ENCODE data around the gene HGF. TPM values are rescaled to one million over a fixed set of nuclear protein-coding genes. Genes with fewer than 3 reads are reported as not detected.
A peak's percentile ranks its signal among the peaks of the same experiment; 100 is the strongest.

The HGF gene
- total and polyA plus RNA-seq, 10 of the 15 experiments (the other 5 are each of a cell fraction or from before 2014, with no cell fraction given): 0.10 to 1.7 (median 0.99) TPM

GRCh38 chr7:81777697-81778096 lies 7.8 kb upstream of the HGF start (continued):
- no peak for TF ChIP-seq ZBTB4 (CRISPR knock-in tag; IDR thresholded peaks at IDR 0.05)
- no peak for TF ChIP-seq BHLHE40 (IDR thresholded peaks at IDR 0.05; ENCODE audit: borderline replicate concordance in 1 of 2, low read depth in 2 of 2, low read length in 1 of 2)
- no peak for TF ChIP-seq POLR2AphosphoS5 (IDR thresholded peaks at IDR 0.05; ENCODE audit: low read length)
- TF ChIP-seq ASH2L (IDR thresholded peaks at IDR 0.05; ENCODE audit: borderline replicate concordance, low read depth): no peak

GRCh38 chr7:81776948-81777630 lies 7.2 kb upstream of the HGF start:
- Histone ChIP-seq H3K4me3 (no peak overlapping the region), H3K9ac (ENCODE audit: control insufficient read depth, insufficient read depth, low read length) (no peak overlapping the region), H3K9me3 (replicated peaks; ENCODE audit: control insufficient read depth, insufficient read depth, low read length) (no peaks in the 10 kb centered on the region), H3K4me2 (ENCODE audit: control insufficient read depth, insufficient read depth) (no peak overlapping the region), H3K79me2 (ENCODE audit: control insufficient read depth, insufficient read depth, low read length) (no peaks in the 10 kb centered on the region), H3K36me3 (ENCODE audit: control insufficient read depth in 2 of 2, insufficient read depth in 2 of 2, low read length in 1 of 2) (no peaks in the 10 kb centered on the region), H3K27ac (ENCODE audit: control insufficient read depth, insufficient read depth) (no peak overlapping the region), H2AFZ (ENCODE audit: control insufficient read depth, low read depth, low read length) (no peak overlapping the region), H4K20me1 (ENCODE audit: control insufficient read depth, insufficient read depth) (no peaks in the 10 kb centered on the region), H3K27me3 (replicated peaks in 1 of 2; ENCODE audit: control insufficient read depth in 2 of 2, insufficient read depth in 2 of 2, low read length in 1 of 2) (no peaks in the 10 kb centered on the region), H3K4me1 (ENCODE audit: control insufficient read depth, insufficient read depth, low read length) (no peaks in the 10 kb centered on the region)
- SMC1A ChIA-PET (ENCODE audit: uncharacterized antibody, unreplicated experiment): interaction anchor here (0.6 to 1.5 kb wide), 10 partner anchors 13 to 294 kb away, joined by 3 to 4 read pairs (median 3); no protein-coding TSS in a partner anchor
- intact Hi-C loops (cut with micrococcal nuclease; ENCODE audit: unreplicated experiment): no loop called here
- 24% methylated on average over 5 of the region's 5 CpGs for WGBS (ENCODE audit: insufficient coverage, insufficient replicate concordance, low lambda C conversion rate, missing lambda C conversion rate)
- CTCF ChIA-PET: interaction anchor here (0.9 to 1.4 kb wide), 7 partner anchors 12 to 278 kb away, joined by 3 to 10 read pairs (median 3); no protein-coding TSS in a partner anchor
- no peak for DNase-seq (ENCODE audit: low read depth, low spot score)
- BruUV-seq (replicated peaks): no TSS peak
- POLR2A ChIA-PET: no interaction called here
- ATAC-seq: 0 out of 3 replicates have a peak, but pooled peaks have one; percentile 15
- FAIRE-seq: no peak
- RAD21 ChIA-PET (ENCODE audit: unreplicated experiment): interaction anchor here (1.2 to 1.4 kb wide), 2 partner anchors 246 to 272 kb away, joined by 3 to 4 read pairs; no protein-coding TSS in a partner anchor
- in situ Hi-C loops (cut with MboI): no loop called here
- TF ChIP-seq RFX5 (IDR thresholded peaks at IDR 0.05; ENCODE audit: low read depth, low read length) (no peak), GATAD2B (conservative IDR thresholded peaks at IDR 0.05; ENCODE audit: low read depth) (no peak), ZBTB40 (IDR thresholded peaks at IDR 0.05; ENCODE audit: borderline replicate concordance) (no peak), PML (IDR thresholded peaks at IDR 0.05; ENCODE audit: low read length) (no peak), SMAD5 (IDR thresholded peaks at IDR 0.05; ENCODE audit: low read depth) (no peak), ATF2 (IDR thresholded peaks at IDR 0.05; ENCODE audit: low read length) (no peak), ESRRA (IDR thresholded peaks at IDR 0.05; ENCODE audit: low read length) (no peak), ZNF24 (IDR thresholded peaks at IDR 0.05) (no peak), MYC (IDR thresholded peaks at IDR 0.05; ENCODE audit: insufficient read depth, insufficient read length, insufficient replicate concordance, low read length, severe bottlenecking) (no peak)

All from GM12878 (cell line).